Measurements from ENCODE around the gene POLDIP2.

POLDIP2 gene

DNA sequence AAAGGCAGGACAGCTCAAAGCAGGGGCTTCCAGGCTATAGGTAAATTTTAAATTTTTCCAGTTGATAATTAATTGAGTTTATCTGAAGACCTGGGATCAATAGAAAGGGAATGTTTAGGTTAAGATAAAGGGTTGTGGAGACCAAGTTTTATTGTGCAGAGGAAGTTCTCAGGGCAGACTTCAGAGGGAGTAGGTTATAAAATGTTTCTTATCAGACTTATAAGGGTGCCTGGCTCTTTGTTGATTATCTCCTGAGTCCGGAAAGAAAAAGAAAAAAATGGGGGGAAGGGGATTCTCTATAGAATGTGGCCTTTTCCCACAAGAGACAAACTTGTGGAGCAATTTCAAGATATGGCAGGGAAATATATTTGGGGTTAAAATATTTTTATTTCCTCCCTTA lies 32.8 kb upstream of the POLDIP2 start:
- no peak for DNase-seq

DNA sequence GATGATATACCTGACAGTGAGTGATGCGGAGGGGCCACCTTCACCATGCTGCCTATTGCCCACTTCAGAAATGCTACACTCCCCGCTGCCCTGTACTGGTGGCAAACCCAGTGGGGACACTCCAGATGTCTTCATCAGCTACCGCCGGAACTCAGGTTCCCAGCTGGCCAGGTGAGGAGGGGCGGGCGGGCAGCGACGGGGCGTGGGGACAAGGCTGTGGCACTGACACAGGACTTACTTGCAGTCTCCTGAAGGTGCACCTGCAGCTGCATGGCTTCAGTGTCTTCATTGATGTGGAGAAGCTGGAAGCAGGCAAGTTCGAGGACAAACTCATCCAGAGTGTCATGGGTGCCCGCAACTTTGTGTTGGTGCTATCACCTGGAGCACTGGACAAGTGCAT lies 30.8 kb upstream of the POLDIP2 start:
- DNase-seq: no peak

DNA sequence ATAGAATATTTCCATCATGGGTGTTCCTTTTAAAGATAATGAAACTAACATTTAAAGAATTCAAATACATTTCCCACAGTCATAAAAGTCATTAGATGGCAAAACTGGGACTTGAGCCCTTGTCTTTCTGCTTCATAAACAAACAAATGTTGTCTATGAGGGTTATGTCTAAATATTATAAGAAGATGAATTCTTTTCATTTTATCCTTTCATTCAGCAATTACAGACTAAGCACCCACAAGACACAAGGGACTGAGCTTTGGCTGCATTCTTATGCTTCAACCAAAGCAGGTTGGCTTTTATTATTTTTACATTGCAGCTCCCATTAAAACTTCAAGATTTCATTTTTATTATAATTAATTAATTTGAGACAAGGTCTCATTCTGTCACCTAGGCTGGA lies 29.1 kb upstream of the POLDIP2 start:
- no peak for DNase-seq

- no peak for DNase-seq
Observed at GRCh38 chr17:28385406-28385805, 28.1 kb upstream of the POLDIP2 start.

GRCh38 chr17:28385037-28385400 lies 27.7 kb upstream of the POLDIP2 start:
- no peak for DNase-seq

- DNase-seq: peak; percentile 29
Observed at GRCh38 chr17:28384281-28385036, 27.1 kb upstream of the POLDIP2 start.

DNA sequence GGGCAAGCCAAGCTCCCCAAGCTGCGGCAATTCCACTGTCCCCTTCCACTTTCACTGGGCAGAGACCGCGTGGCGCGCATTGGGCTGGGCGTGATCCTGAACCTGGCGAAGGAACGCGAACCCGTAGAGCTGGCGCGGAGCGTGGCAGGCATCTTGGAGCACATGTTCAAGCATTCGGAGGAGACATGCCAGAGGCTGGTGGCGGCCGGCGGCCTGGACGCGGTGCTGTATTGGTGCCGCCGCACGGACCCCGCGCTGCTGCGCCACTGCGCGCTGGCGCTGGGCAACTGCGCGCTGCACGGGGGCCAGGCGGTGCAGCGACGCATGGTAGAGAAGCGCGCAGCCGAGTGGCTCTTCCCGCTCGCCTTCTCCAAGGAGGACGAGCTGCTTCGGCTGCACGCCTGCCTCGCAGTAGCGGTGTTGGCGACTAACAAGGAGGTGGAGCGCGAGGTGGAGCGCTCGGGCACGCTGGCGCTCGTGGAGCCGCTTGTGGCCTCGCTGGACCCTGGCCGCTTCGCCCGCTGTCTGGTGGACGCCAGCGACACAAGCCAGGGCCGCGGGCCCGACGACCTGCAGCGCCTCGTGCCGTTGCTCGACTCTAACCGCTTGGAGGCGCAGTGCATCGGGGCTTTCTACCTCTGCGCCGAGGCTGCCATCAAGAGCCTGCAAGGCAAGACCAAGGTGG lies 24.0 kb upstream of the POLDIP2 start:
- no peak for DNase-seq

GRCh38 chr17:28379814-28380801 lies 22.8 kb upstream of the POLDIP2 start:
- DNase-seq: no peak

DNA sequence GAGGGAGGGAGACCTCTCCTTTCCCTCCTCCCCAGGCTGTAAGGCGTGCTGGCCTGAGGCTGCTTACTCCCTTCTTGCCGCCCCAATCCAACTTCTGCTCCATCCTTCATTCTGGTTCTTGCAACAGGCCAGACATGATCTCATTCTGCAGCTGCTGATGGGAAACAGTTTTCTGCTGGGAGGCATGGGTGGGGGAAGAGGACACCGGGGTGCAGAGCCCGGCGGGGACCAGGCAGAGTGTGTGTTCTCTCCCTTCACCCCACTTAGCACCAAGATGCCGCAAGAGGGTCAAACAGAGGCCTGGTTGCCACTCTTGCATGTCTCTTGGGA lies 15.6 kb upstream of the POLDIP2 start:
- DNase-seq: no peak

GRCh38 chr17:28372203-28372944 lies 15.0 kb upstream of the POLDIP2 start:
- DNase-seq: no peak

GRCh38 chr17:28371245-28372202 lies 14.2 kb upstream of the POLDIP2 start, which contains the start of gene SARM1:
TSS of gene SARM1 (plus strand) at chr17:28371694. CDS start at chr17:28372033, 339 bp downstream.
- DNase-seq: no peak

- DNase-seq: no peak
Observed at GRCh38 chr17:28370744-28371103, 13.4 kb upstream of the POLDIP2 start.

DNA sequence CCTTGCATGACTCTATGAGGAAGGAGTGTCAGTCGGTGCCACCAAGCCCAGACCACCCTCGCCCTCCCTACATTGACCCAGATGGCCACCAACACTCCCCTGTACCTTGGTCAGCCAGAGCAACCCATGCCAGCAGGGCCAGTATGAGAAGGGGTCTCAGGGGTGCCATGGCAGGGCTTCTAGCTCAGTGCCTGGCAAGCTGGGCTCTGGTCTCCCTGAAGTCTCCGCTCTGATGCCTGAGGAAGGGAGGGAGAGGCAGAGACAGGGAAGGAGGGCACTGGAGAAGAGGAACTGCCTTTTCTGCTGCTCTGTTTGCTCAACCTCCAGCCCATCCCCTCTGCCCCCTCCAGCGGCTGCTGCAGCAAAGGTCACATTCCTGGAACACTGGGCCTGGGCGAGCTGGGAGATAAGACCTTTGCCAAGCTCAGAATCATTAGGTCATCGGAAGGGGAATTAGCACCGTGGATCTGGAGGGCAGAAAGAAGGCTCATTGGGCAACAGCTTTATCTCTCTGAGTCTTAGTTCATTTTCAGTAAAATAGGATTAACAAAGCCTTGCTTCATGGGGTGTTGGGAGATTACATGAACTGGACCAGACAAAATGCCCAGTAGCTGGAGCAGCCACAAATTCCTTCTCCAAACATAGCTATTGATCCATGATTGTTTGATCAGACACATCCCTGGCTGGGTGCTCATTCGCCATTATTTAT lies 12.9 kb upstream of the POLDIP2 start, which contains the start of gene VTN:
TSS of gene VTN (minus strand) at position 273 of the 709 bp plus-strand sequence. CDS start at position 169, 104 bp downstream.
- DNase-seq: no peak

DNA sequence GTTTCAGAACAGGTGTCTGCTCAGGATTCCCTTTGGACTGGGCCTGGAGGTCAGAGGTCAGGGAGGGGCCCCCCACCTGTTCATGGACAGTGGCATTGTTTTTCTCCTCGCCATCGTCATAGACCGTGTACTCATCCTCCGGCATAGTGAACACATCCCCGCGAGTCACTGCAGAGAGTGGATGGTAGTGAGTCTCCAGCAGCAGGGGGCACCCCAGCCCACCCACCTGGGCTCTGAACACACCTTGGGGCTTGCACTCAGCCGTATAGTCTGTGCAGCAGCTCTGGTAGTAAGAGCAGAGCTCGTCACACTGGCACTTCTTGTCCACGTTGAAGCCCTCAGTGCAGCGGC lies 12.3 kb upstream of the POLDIP2 start:
- no peak for DNase-seq

DNA sequence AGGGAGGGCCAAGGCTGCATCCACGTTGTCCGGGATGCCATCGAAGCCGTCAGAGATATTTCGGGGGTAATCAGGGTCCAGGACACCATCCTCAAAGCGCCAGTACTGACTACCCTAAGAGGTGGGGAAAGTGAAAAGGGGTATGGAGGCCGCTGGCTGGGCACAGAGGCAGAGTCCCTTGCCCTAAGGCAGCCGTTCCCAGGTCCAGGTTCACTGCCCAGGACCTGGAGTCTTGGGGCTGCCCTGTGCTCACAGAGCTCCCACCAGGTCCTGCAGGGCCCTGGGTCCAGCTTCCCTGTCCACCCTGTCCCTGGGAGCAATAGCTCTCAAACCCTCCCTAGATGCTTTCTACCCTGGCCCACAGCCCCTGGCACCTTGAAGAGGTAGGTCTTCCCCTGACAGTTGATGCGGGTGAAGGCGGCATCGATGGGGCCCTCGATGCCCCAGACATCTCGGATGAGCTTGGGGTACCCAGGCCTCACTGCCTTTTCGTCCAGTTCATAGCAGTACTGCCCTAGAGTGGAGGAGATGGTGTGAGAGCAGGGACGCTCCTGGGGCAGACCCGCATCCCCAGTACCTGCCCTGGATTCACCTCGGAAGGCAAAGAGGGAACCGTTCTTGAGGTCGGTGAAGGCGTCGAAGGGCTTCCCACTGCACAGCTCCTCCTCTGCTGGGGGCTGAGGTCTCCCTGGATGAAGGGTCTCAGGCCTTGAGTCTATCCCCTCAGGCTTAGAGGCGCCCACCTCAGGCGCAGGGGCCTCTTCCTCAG lies 11.8 kb upstream of the POLDIP2 start:
- DNase-seq: no peak

GRCh38 chr17:28368306-28368831 lies 11.0 kb upstream of the POLDIP2 start:
- no peak for DNase-seq

- DNase-seq: no peak
Observed at GRCh38 chr17:28367641-28368305, 10.4 kb upstream of the POLDIP2 start.

GRCh38 chr17:28366605-28367004 lies 9.3 kb upstream of the POLDIP2 start:
- no peak for DNase-seq

GRCh38 chr17:28365487-28365886 lies 8.2 kb upstream of the POLDIP2 start:
- DNase-seq: no peak
